Endothelial cell of umbilical vein (primary cell): ENCODE data around the gene SLC7A7. TPM values are rescaled to one million over a fixed set of nuclear protein-coding genes. Genes with fewer than 3 reads are reported as not detected.

Experiments used
- BruUV-seq: library from RNA; stranded (reverse); fragments of 400-500 nt; replicated peaks from 2 replicates; lab custom pipeline; 2021; lab: Mats Ljungman, UMichigan
- CTCF ChIA-PET: fragments of 300-600, 350-600 bp; sonication (Branson Sonifier 250); formaldehyde crosslinking; loops from one replicate; lab custom pipeline; 2021; ENCODE audit warnings: antibody characterized with exemption, inconsistent platforms; lab: Charles Lee
- POLR2A ChIA-PET: fragments of 300-600, 350-600 bp; sonication (Branson Sonifier 250); formaldehyde crosslinking; loops from one replicate; lab custom pipeline; 2021; ENCODE audit warnings: antibody characterized with exemption, inconsistent platforms; lab: Charles Lee
- DNase-seq: peaks from one replicate; pipeline ENCODE4 v3.0.0-alpha.2; 2011; ENCODE audit warnings: low read depth, low spot score
- FAIRE-seq: peaks from 2 replicates; lab custom pipeline; 2011; peaks lifted over from hg19 to GRCh38; lab: Jason Lieb, UNC
- H2AFZ ChIP-seq: 2 replicates; pipeline ENCODE4 v1.6.0; 2012; ENCODE audit warnings: low read depth, low read length, control low read depth, inconsistent platforms
- H3K27ac ChIP-seq: 2 replicates; pipeline ENCODE4 v1.5.1; 2011; ENCODE audit warnings: low read depth, mild to moderate bottlenecking, control low read depth, low read length, moderate library complexity; ENCODE audit not compliant: insufficient read depth
- H3K27me3 ChIP-seq, 2 experiments: 2 replicates each; pipeline versions ENCODE4 v1.6.0 to v1.6.1; 2011; ENCODE audit warnings: low read length in 2 of 2, mixed read lengths in 1 of 2; ENCODE audit not compliant: control insufficient read depth in 2 of 2, insufficient read depth in 2 of 2
- H3K36me3 ChIP-seq, 2 experiments: 2 replicates in 1 of 2; 3 replicates in 1 of 2; pipeline ENCODE4 v1.5.1; 2011; ENCODE audit warnings: low read length in 2 of 2, mild to moderate bottlenecking in 1 of 2, moderate library complexity in 1 of 2; ENCODE audit not compliant: control insufficient read depth in 2 of 2, insufficient read depth in 2 of 2; ENCODE audit errors: extremely low read depth in 1 of 2
- H3K4me1 ChIP-seq: 3 replicates; pipeline ENCODE4 v1.5.1; 2011; ENCODE audit warnings: mild to moderate bottlenecking, low read length; ENCODE audit not compliant: control insufficient read depth, insufficient read depth; ENCODE audit errors: extremely low read depth
- H3K4me2 ChIP-seq: 2 replicates; pipeline ENCODE4 v1.6.1; 2011; ENCODE audit warnings: low read length, control low read depth, mixed read lengths; ENCODE audit not compliant: insufficient read depth
- H3K4me3 ChIP-seq, 3 experiments: fragments of 200-600 bp in 1 of 3; sonication (generic), shearing (Covaris generic) in 1 of 3; replicated peaks in 1 of 3; 2 replicates each; pipeline ENCODE4 v1.5.1; 2011 to 2016; ENCODE audit warnings: control low read depth in 3 of 3, low read length in 3 of 3, mild to moderate bottlenecking in 2 of 3, inconsistent platforms in 1 of 3, low read depth in 1 of 3, moderate library complexity in 1 of 3; ENCODE audit not compliant: insufficient read depth in 1 of 3
- H3K79me2 ChIP-seq: 2 replicates; pipeline ENCODE4 v1.6.0; 2012; ENCODE audit warnings: low read length, inconsistent platforms; ENCODE audit not compliant: control insufficient read depth, insufficient read depth
- H3K9ac ChIP-seq: replicated peaks from 2 replicates; pipeline ENCODE3; 2011; ENCODE audit warnings: low read length, control low read depth; ENCODE audit not compliant: insufficient read depth; ENCODE audit errors: extremely low read depth
- H3K9me1 ChIP-seq: replicated peaks from 3 replicates; pipeline ENCODE4 v1.6.0; 2011; ENCODE audit warnings: mild to moderate bottlenecking, low read length; ENCODE audit not compliant: control insufficient read depth, insufficient read depth; ENCODE audit errors: extremely low read depth
- H3K9me3 ChIP-seq: replicated peaks from 2 replicates; pipeline ENCODE4 v1.5.1; 2012; ENCODE audit warnings: low read length, inconsistent platforms; ENCODE audit not compliant: control insufficient read depth, insufficient read depth
- H4K20me1 ChIP-seq: replicated peaks from 2 replicates; pipeline ENCODE3; 2011; ENCODE audit warnings: mild to moderate bottlenecking, low read length; ENCODE audit not compliant: control insufficient read depth, insufficient read depth; ENCODE audit errors: extremely low read depth
- CTCF ChIP-seq, 2 donors: IDR thresholded peaks; 1 replicate in 1 of 2; 2 replicates in 1 of 2; pipeline ENCODE4 v1.5.1; 2011; ENCODE audit warnings: low read length in 2 of 2, mild to moderate bottlenecking in 2 of 2, moderate library complexity in 2 of 2, control low read depth in 1 of 2, inconsistent platforms in 1 of 2, low read depth in 1 of 2; ENCODE audit not compliant: insufficient read depth in 1 of 2; ENCODE audit errors: extremely low read depth in 1 of 2
- EZH2 ChIP-seq: IDR thresholded peaks from 2 replicates; pipeline ENCODE4 v1.6.1; 2012; ENCODE audit warnings: borderline replicate concordance, low read depth, mild to moderate bottlenecking, moderate library complexity, low read length, inconsistent platforms; ENCODE audit not compliant: severe bottlenecking
- FOS ChIP-seq: IDR thresholded peaks from 2 replicates; pipeline ENCODE4 v1.6.1; 2011; ENCODE audit warnings: mild to moderate bottlenecking, low read length, moderate library complexity, borderline replicate concordance; ENCODE audit not compliant: insufficient read depth
- GATA2 ChIP-seq: IDR thresholded peaks from 2 replicates; pipeline ENCODE4 v1.7.0; 2011; ENCODE audit warnings: low read depth, mild to moderate bottlenecking, moderate library complexity, mixed read lengths, low read length; ENCODE audit not compliant: insufficient read length, insufficient read depth
- JUN ChIP-seq: IDR thresholded peaks from 2 replicates; pipeline ENCODE4 v1.6.1; 2011; ENCODE audit warnings: borderline replicate concordance, low read depth; ENCODE audit not compliant: insufficient read length, insufficient read depth
- MAX ChIP-seq: IDR thresholded peaks from 2 replicates; pipeline ENCODE4 v1.6.1; 2011; ENCODE audit not compliant: insufficient read depth, insufficient read length
- MYC ChIP-seq: IDR thresholded peaks from one replicate; pipeline ENCODE4 v1.6.1; 2011; ENCODE audit warnings: mild to moderate bottlenecking, low read depth, low read length
- POLR2A ChIP-seq: IDR thresholded peaks from 2 replicates; pipeline ENCODE4 v1.6.1; 2012; ENCODE audit warnings: low read depth, mild to moderate bottlenecking, control low read depth, low read length
- POLR2AphosphoS5 ChIP-seq: IDR thresholded peaks from 2 replicates; pipeline ENCODE4 v1.6.1; 2012; ENCODE audit warnings: low read depth, mild to moderate bottlenecking, control low read depth, low read length, moderate library complexity; ENCODE audit not compliant: insufficient read depth
- dilution Hi-C: fragments of 300-500 bp; cut with MboI; formaldehyde crosslinking; loops from one replicate; pipeline ENCODE4 v1.15.0; 2019; ENCODE audit warnings: low sequenced_read_pairs; ENCODE audit not compliant: extremely low pct_ligation_motif_present
- intact Hi-C: fragments of 100-400 bp; cut with micrococcal nuclease; formaldehyde crosslinking; loops from one replicate; pipeline ENCODE4 v1.10.0; 2022
- polyA plus RNA-seq, 4 experiments: library from polyadenylated mRNA; depleted of rRNA in 3 of 4; stranded (reverse) in 3 of 4; unstranded in 1 of 4; fragments of >200 nt; gene quantifications; 2 replicates each; pipeline versions ENCODE4 v1.2.1 to v1.2.3, GENCODE V29; 2011 to 2012; ENCODE audit warnings: missing spikeins in 1 of 4
- total RNA-seq: library from RNA; stranded (reverse); gene quantifications from 2 replicates; pipeline ENCODE4 v1.2.3, GENCODE V29; 2021

SLC7A7 gene
- total and polyA plus RNA-seq, 2 donors (not counting 3 experiments of a cell fraction or from before 2014, with no cell fraction given): 22.5 to 94.0 TPM

- no peak overlapping the region for H2AFZ ChIP-seq
- TF ChIP-seq EZH2 (no peak), POLR2A (no peak), CTCF (IDR thresholded peaks at IDR 0.05; ENCODE audit: extremely low read depth in 1 of 2, insufficient read depth in 1 of 2, low read depth in 1 of 2, low read length in 2 of 2) (no peak), FOS (peak; percentile 51), MAX (no peak), MYC (no peak), JUN (peak; percentile 78), GATA2 (peak; percentile 98), POLR2AphosphoS5 (peak; percentile 78)
- dilution Hi-C loops (no loop called here), intact Hi-C loops (loop anchor here (1.0 kb wide), 6 partner anchors 26 to 125 kb away; no protein-coding TSS in a partner anchor)
- no peaks in the 10 kb centered on the region for H3K36me3 ChIP-seq
- H3K9me1 ChIP-seq: no peaks in the 10 kb centered on the region
- peak overlapping the region; percentile 48 for H3K4me2 ChIP-seq
- POLR2A ChIA-PET: interaction anchor here (1.1 kb wide), 2 partner anchors 49 to 80 kb away, joined by 3 read pairs; no protein-coding TSS in a partner anchor
- peak; percentile 88 for DNase-seq
- H4K20me1 ChIP-seq: no peaks in the 10 kb centered on the region
- no peaks in the 10 kb centered on the region for H3K9me3 ChIP-seq
- H3K79me2 ChIP-seq: no peaks in the 10 kb centered on the region
- no peak overlapping the region for H3K4me3 ChIP-seq
- CTCF ChIA-PET: interaction anchor here (0.7 to 2.3 kb wide), 8 partner anchors 10 to 169 kb away, joined by 3 to 14 read pairs (median 5); partner anchors contain the start of gene OXA1L
- peak overlapping the region; percentile 97 for H3K27ac ChIP-seq
- peak overlapping the region; percentile 70 for H3K9ac ChIP-seq
- H3K4me1 ChIP-seq: peaks cover 30% of the 10 kb centered on the region
- FAIRE-seq: peak; percentile 87
- H3K27me3 ChIP-seq: no peaks in the 10 kb centered on the region
- BruUV-seq: no TSS peak
These were observed 75.8 kb downstream of the SLC7A7 start for GRCh38 chr14:22739423-22739822.
